ENCODE results near the gene ZCCHC7.
"Not testable (repeated sequence)": the region's sequence is repeated elsewhere in the genome, so short reads cannot be mapped to it uniquely, and the experiment has no call there.

The ZCCHC7 gene

GRCh38 chr9:37119907-37120842 is at the start of gene ZCCHC7:
ZCCHC7 (plus strand) TSS chr9:37120574.
- peak; percentile 94 for DNase-seq

GRCh38 chr9:37074790-37075189 is 45.6 kb upstream of the ZCCHC7 start:
- not testable (repeated sequence) for DNase-seq

- DNase-seq = peak; percentile 90
Observed at GRCh38 chr9:37079370-37080164, 40.8 kb upstream of the ZCCHC7 start.

GRCh38 chr9:37080165-37080628 is 40.2 kb upstream of the ZCCHC7 start:
- DNase-seq = not testable (repeated sequence)

- DNase-seq = not testable (repeated sequence)
Observed at GRCh38 chr9:37081507-37081906, 38.9 kb upstream of the ZCCHC7 start.

GRCh38 chr9:37082214-37082765 is 38.1 kb upstream of the ZCCHC7 start:
- no peak for DNase-seq

GRCh38 chr9:37083654-37084053 is 36.7 kb upstream of the ZCCHC7 start:
- no peak for DNase-seq

- no peak for DNase-seq
Observed at GRCh38 chr9:37085233-37085632, 35.1 kb upstream of the ZCCHC7 start.

- not testable (repeated sequence) for DNase-seq
Observed at GRCh38 chr9:37092714-37093295, 27.6 kb upstream of the ZCCHC7 start.

- DNase-seq = no peak
Observed at GRCh38 chr9:37094751-37095150, 25.6 kb upstream of the ZCCHC7 start.

GRCh38 chr9:37096628-37097027 is 23.7 kb upstream of the ZCCHC7 start:
- DNase-seq = no peak

- no peak for DNase-seq
Observed at GRCh38 chr9:37097294-37097693, 23.1 kb upstream of the ZCCHC7 start.

GRCh38 chr9:37100327-37100726 is 20.0 kb upstream of the ZCCHC7 start:
- no peak for DNase-seq

GRCh38 chr9:37100741-37101140 is 19.6 kb upstream of the ZCCHC7 start:
- no peak for DNase-seq

- DNase-seq = no peak
Observed at GRCh38 chr9:37102486-37102885, 17.9 kb upstream of the ZCCHC7 start.

GRCh38 chr9:37104183-37104889 is 16.0 kb upstream of the ZCCHC7 start:
- DNase-seq = no peak

GRCh38 chr9:37105234-37105633 is 15.1 kb upstream of the ZCCHC7 start:
- DNase-seq = no peak

GRCh38 chr9:37107701-37108100 is 12.7 kb upstream of the ZCCHC7 start:
- DNase-seq = no peak

- not testable (repeated sequence) for DNase-seq
Observed at GRCh38 chr9:37114442-37114841, 5.9 kb upstream of the ZCCHC7 start.

- no peak for DNase-seq
Observed at GRCh38 chr9:37117956-37118355, 2.4 kb upstream of the ZCCHC7 start.

- DNase-seq = no peak
Observed at GRCh38 chr9:37119360-37119759, 1.0 kb upstream of the ZCCHC7 start.

- not testable (repeated sequence) for DNase-seq
Observed at GRCh38 chr9:37120843-37121335, 515 bp downstream of the ZCCHC7 start.
